ENCODE measurements around the gene GUCY2C.
"Not testable (repeated sequence)": the region's sequence is repeated elsewhere in the genome, so short reads cannot be mapped to it uniquely, and the experiment has no call there.

GUCY2C gene

GRCh38 chr12:14696265-14696741, at the start of gene GUCY2C:
Gene GUCY2C (minus strand): TSS chr12:14696599. CDS start chr12:14696448, 151 bp downstream.
- DNase-seq (ENCODE audit: low read depth) = no peak

GRCh38 chr12:14743061-14743460, 46.7 kb upstream of the GUCY2C start:
- DNase-seq (ENCODE audit: low read depth) = no peak

GRCh38 chr12:14741942-14742341, 45.5 kb upstream of the GUCY2C start:
- DNase-seq (ENCODE audit: low read depth) = no peak

- DNase-seq (ENCODE audit: low read depth) = no peak
These were observed 44.8 kb upstream of the GUCY2C start for GRCh38 chr12:14741153-14741552.

GRCh38 chr12:14736441-14736840, 40.0 kb upstream of the GUCY2C start:
- not testable (repeated sequence) for DNase-seq (ENCODE audit: low read depth)

- DNase-seq (ENCODE audit: low read depth) = no peak
These were observed 35.4 kb upstream of the GUCY2C start for GRCh38 chr12:14731821-14732220.

- no peak for DNase-seq (ENCODE audit: low read depth)
These were observed 33.2 kb upstream of the GUCY2C start for GRCh38 chr12:14729586-14729985.

GRCh38 chr12:14723763-14724162, 27.4 kb upstream of the GUCY2C start:
- DNase-seq (ENCODE audit: low read depth) = peak; percentile 70

GRCh38 chr12:14716848-14717444, 20.5 kb upstream of the GUCY2C start:
- peak; percentile 58 for DNase-seq (ENCODE audit: low read depth)

- no peak for DNase-seq (ENCODE audit: low read depth)
These were observed 18.0 kb upstream of the GUCY2C start for GRCh38 chr12:14714437-14714836.

GRCh38 chr12:14710632-14711320, 14.4 kb upstream of the GUCY2C start:
- DNase-seq (ENCODE audit: low read depth) = no peak

GRCh38 chr12:14701809-14702568, 5.6 kb upstream of the GUCY2C start:
- DNase-seq (ENCODE audit: low read depth) = no peak

- no peak for DNase-seq (ENCODE audit: low read depth)
These were observed 4.5 kb upstream of the GUCY2C start for GRCh38 chr12:14700935-14701334.

- DNase-seq (ENCODE audit: low read depth) = no peak
These were observed 3.5 kb upstream of the GUCY2C start for GRCh38 chr12:14699923-14700322.

GRCh38 chr12:14698555-14698954, 2.2 kb upstream of the GUCY2C start:
- DNase-seq (ENCODE audit: low read depth) = no peak

- DNase-seq (ENCODE audit: low read depth) = no peak
These were observed 671 bp downstream of the GUCY2C start for GRCh38 chr12:14695715-14696141.

- no peak for DNase-seq (ENCODE audit: low read depth)
These were observed 1.4 kb downstream of the GUCY2C start for GRCh38 chr12:14694970-14695369.

- no peak for DNase-seq (ENCODE audit: low read depth)
These were observed 2.2 kb downstream of the GUCY2C start for GRCh38 chr12:14694145-14694714.

- DNase-seq (ENCODE audit: low read depth) = no peak
These were observed 3.3 kb downstream of the GUCY2C start for GRCh38 chr12:14693116-14693515.

GRCh38 chr12:14691560-14691959, 4.8 kb downstream of the GUCY2C start:
- peak; percentile 3 for DNase-seq (ENCODE audit: low read depth)

GRCh38 chr12:14689996-14690395, 6.4 kb downstream of the GUCY2C start:
- no peak for DNase-seq (ENCODE audit: low read depth)

GRCh38 chr12:14689144-14689543, 7.3 kb downstream of the GUCY2C start:
- DNase-seq (ENCODE audit: low read depth) = no peak

- not testable (repeated sequence) for DNase-seq (ENCODE audit: low read depth)
These were observed 14.2 kb downstream of the GUCY2C start for GRCh38 chr12:14682231-14682630.
